IgD-negative memory B cell (primary cell): ENCODE measurements around the gene SF3B1. TPM values are rescaled to one million over a fixed set of nuclear protein-coding genes. Genes with fewer than 3 reads are reported as not detected.
"Not testable (repeated sequence)": the region's sequence is repeated elsewhere in the genome, so short reads cannot be mapped to it uniquely, and the experiment has no call there.

Experiments used
- H3K27ac Mint-ChIP-seq, 3 donors: one replicate each; pipeline ENCODE4 v1.8.0; 2020 to 2022; ENCODE audit warnings: mild to moderate bottlenecking in 3 of 3, mixed read lengths in 3 of 3, moderate library complexity in 1 of 3
- H3K27me3 Mint-ChIP-seq: one replicate; pipeline ENCODE4 v1.8.0; 2021; ENCODE audit warnings: mixed read lengths
- H3K36me3 Mint-ChIP-seq: one replicate; pipeline ENCODE4 v1.8.0; 2020; ENCODE audit warnings: mild to moderate bottlenecking, mixed read lengths
- H3K4me1 Mint-ChIP-seq, 3 donors: one replicate each; pipeline ENCODE4 v1.8.0; 2020 to 2022; ENCODE audit warnings: mixed read lengths in 3 of 3, mild to moderate bottlenecking in 1 of 3
- H3K4me3 Mint-ChIP-seq, 4 donors: one replicate each; pipeline ENCODE4 v1.8.0; 2020 to 2022; ENCODE audit warnings: mild to moderate bottlenecking in 4 of 4, mixed read lengths in 4 of 4, moderate library complexity in 3 of 4
- H3K9me3 Mint-ChIP-seq, 3 donors: one replicate each; pipeline ENCODE4 v1.8.0; 2020 to 2021; ENCODE audit warnings: mixed read lengths in 3 of 3, mild to moderate bottlenecking in 1 of 3
- polyA plus RNA-seq: library from polyadenylated mRNA; unstranded; fragments of 300-500 nt; fragmentation: Illumina TruSeq; gene quantifications from one replicate; pipeline ENCODE4 v1.2.3, GENCODE V29; 2021

Gene SF3B1
- polyA plus RNA-seq, 1 donor from 2014 or later: 124 TPM

- Mint-ChIP-seq H3K4me1 (peaks cover 16 to 27% (median 21%) of the 10 kb centered on the region in 3 donors), H3K36me3 (no peaks in the 10 kb centered on the region), H3K4me3 (peak overlapping the region; percentile 97 to 100 (median 100)), H3K27ac (peak overlapping the region; percentile 97 to 100 (median 100)), H3K9me3 (no peaks in the 10 kb centered on the region), H3K27me3 (no peaks in the 10 kb centered on the region)
Observed at GRCh38 chr2:197452754-197453122, 17.9 kb upstream of the SF3B1 start.

GRCh38 chr2:197450935-197451358, 16.1 kb upstream of the SF3B1 start:
- not testable (repeated sequence) for H3K36me3 Mint-ChIP-seq, H3K27me3 Mint-ChIP-seq, H3K9me3 Mint-ChIP-seq
- Mint-ChIP-seq H3K4me3 (peak overlapping the region in 1 of 4 donors; percentile 78), H3K27ac (peak overlapping the region in 2 of 3 donors; percentile 15 to 97), H3K4me1 (peaks cover 15 to 24% (median 16%) of the 10 kb centered on the region in 3 donors)

GRCh38 chr2:197450465-197450864, 15.6 kb upstream of the SF3B1 start:
- H3K27ac Mint-ChIP-seq: no peak overlapping the region
- peaks cover 15 to 24% (median 16%) of the 10 kb centered on the region in 3 donors for H3K4me1 Mint-ChIP-seq
- no peaks in the 10 kb centered on the region for H3K36me3 Mint-ChIP-seq
- no peaks in the 10 kb centered on the region for H3K27me3 Mint-ChIP-seq
- no peaks in the 10 kb centered on the region for H3K9me3 Mint-ChIP-seq
- no peak overlapping the region for H3K4me3 Mint-ChIP-seq

- H3K36me3 Mint-ChIP-seq: no peaks in the 10 kb centered on the region
- H3K27ac Mint-ChIP-seq: no peak overlapping the region
- H3K9me3 Mint-ChIP-seq: no peaks in the 10 kb centered on the region
- H3K27me3 Mint-ChIP-seq: no peaks in the 10 kb centered on the region
- H3K4me3 Mint-ChIP-seq: no peak overlapping the region
- peaks cover 0 to 2% (median 0%) of the 10 kb centered on the region in 3 donors for H3K4me1 Mint-ChIP-seq
Observed at GRCh38 chr2:197446844-197447243, 12.0 kb upstream of the SF3B1 start.

- no peaks in the 10 kb centered on the region for H3K36me3 Mint-ChIP-seq
Observed at GRCh38 chr2:197445746-197446145, 10.9 kb upstream of the SF3B1 start.

GRCh38 chr2:197442857-197443256, 8.0 kb upstream of the SF3B1 start:
- Mint-ChIP-seq H3K4me3 (peak overlapping the region in 1 of 4 donors; percentile 29), H3K4me1 (peaks cover 0 to 1% (median 0%) of the 10 kb centered on the region in 3 donors), H3K36me3 (no peaks in the 10 kb centered on the region), H3K27me3 (no peaks in the 10 kb centered on the region), H3K9me3 (no peaks in the 10 kb centered on the region), H3K27ac (no peak overlapping the region)

More at GRCh38 chr2:197445746-197446145, 10.9 kb upstream of the SF3B1 start:
- Mint-ChIP-seq H3K9me3 (no peaks in the 10 kb centered on the region), H3K4me1 (no peaks in the 10 kb centered on the region), H3K27ac (no peak overlapping the region), H3K4me3 (no peak overlapping the region), H3K27me3 (no peaks in the 10 kb centered on the region)

- Mint-ChIP-seq H3K4me3 (peak overlapping the region in 1 of 4 donors; percentile 74), H3K27ac (peak overlapping the region in 2 of 3 donors; percentile 57 to 59), H3K4me1 (peaks cover 17 to 23% (median 18%) of the 10 kb centered on the region in 3 donors), H3K27me3 (no peaks in the 10 kb centered on the region), H3K9me3 (no peaks in the 10 kb centered on the region), H3K36me3 (no peaks in the 10 kb centered on the region)
Observed at GRCh38 chr2:197437380-197437779, 2.6 kb upstream of the SF3B1 start.

GRCh38 chr2:197435598-197436420, 981 bp upstream of the SF3B1 start:
- Mint-ChIP-seq H3K4me3 (peak overlapping the region; percentile 96 to 100 (median 100)), H3K4me1 (peaks cover 27 to 30% (median 29%) of the 10 kb centered on the region in 3 donors), H3K9me3 (no peaks in the 10 kb centered on the region), H3K36me3 (no peaks in the 10 kb centered on the region), H3K27me3 (no peaks in the 10 kb centered on the region), H3K27ac (peak overlapping the region; percentile 96 to 100 (median 100))

GRCh38 chr2:197433780-197434438, 919 bp downstream of the SF3B1 start:
- H3K27ac Mint-ChIP-seq: peak overlapping the region; percentile 96 to 100 (median 100)
- H3K4me3 Mint-ChIP-seq: peak overlapping the region; percentile 96 to 100 (median 100)
- peaks cover 3% of the 10 kb centered on the region for H3K36me3 Mint-ChIP-seq
- peaks cover 41 to 47% (median 43%) of the 10 kb centered on the region in 3 donors for H3K4me1 Mint-ChIP-seq
- H3K9me3 Mint-ChIP-seq: no peaks in the 10 kb centered on the region
- no peaks in the 10 kb centered on the region for H3K27me3 Mint-ChIP-seq

- H3K36me3 Mint-ChIP-seq, H3K27me3 Mint-ChIP-seq, H3K9me3 Mint-ChIP-seq: not testable (repeated sequence)
- Mint-ChIP-seq H3K4me3 (peak overlapping the region; percentile 50 to 100 (median 82)), H3K4me1 (peaks cover 49% of the 10 kb centered on the region in 3 donors), H3K27ac (peak overlapping the region in 2 of 3 donors; percentile 28 to 96)
Observed at GRCh38 chr2:197432527-197432926, 2.3 kb downstream of the SF3B1 start.

- H3K4me3 Mint-ChIP-seq: peak overlapping the region; percentile 50 to 96 (median 80)
- H3K27ac Mint-ChIP-seq: peak overlapping the region; percentile 59 to 83 (median 65)
- no peaks in the 10 kb centered on the region for H3K27me3 Mint-ChIP-seq
- H3K9me3 Mint-ChIP-seq: no peaks in the 10 kb centered on the region
- peaks cover 51 to 52% (median 52%) of the 10 kb centered on the region in 3 donors for H3K4me1 Mint-ChIP-seq
- peaks cover 3% of the 10 kb centered on the region for H3K36me3 Mint-ChIP-seq
Observed at GRCh38 chr2:197431858-197432257, 3.0 kb downstream of the SF3B1 start.

- H3K9me3 Mint-ChIP-seq: no peaks in the 10 kb centered on the region
- H3K27me3 Mint-ChIP-seq: no peaks in the 10 kb centered on the region
- peaks cover 3% of the 10 kb centered on the region for H3K36me3 Mint-ChIP-seq
- H3K4me3 Mint-ChIP-seq: no peak overlapping the region
- peaks cover 55 to 58% (median 56%) of the 10 kb centered on the region in 3 donors for H3K4me1 Mint-ChIP-seq
- no peak overlapping the region for H3K27ac Mint-ChIP-seq
Observed at GRCh38 chr2:197427986-197428385, 6.8 kb downstream of the SF3B1 start.

- no peaks in the 10 kb centered on the region for H3K9me3 Mint-ChIP-seq
- H3K27ac Mint-ChIP-seq: peak overlapping the region in 2 of 3 donors; percentile 27 to 90
- H3K4me1 Mint-ChIP-seq: peaks cover 46 to 55% (median 51%) of the 10 kb centered on the region in 3 donors
- peak overlapping the region in 3 of 4 donors; percentile 1 to 56 (median 27) for H3K4me3 Mint-ChIP-seq
- no peaks in the 10 kb centered on the region for H3K27me3 Mint-ChIP-seq
- H3K36me3 Mint-ChIP-seq: peaks cover 3% of the 10 kb centered on the region
Observed at GRCh38 chr2:197426723-197427603, 7.9 kb downstream of the SF3B1 start.

- peak overlapping the region in 2 of 3 donors; percentile 27 to 64 for H3K27ac Mint-ChIP-seq
- peaks cover 36 to 46% (median 44%) of the 10 kb centered on the region in 3 donors for H3K4me1 Mint-ChIP-seq
- no peaks in the 10 kb centered on the region for H3K9me3 Mint-ChIP-seq
- peak overlapping the region in 1 of 4 donors; percentile 1 for H3K4me3 Mint-ChIP-seq
- peaks cover 3% of the 10 kb centered on the region for H3K36me3 Mint-ChIP-seq
- no peaks in the 10 kb centered on the region for H3K27me3 Mint-ChIP-seq
Observed at GRCh38 chr2:197425550-197425949, 9.3 kb downstream of the SF3B1 start.
